GM12864 (cell line): ENCODE measurements around the gene TNFRSF1A.

Experiments used
- DNase-seq: peaks from one replicate; pipeline ENCODE4 v3.0.0-alpha.2; 2011; ENCODE audit warnings: low read depth
- H3K4me3 ChIP-seq: 2 replicates; pipeline ENCODE4 v1.5.1; 2011; ENCODE audit warnings: mild to moderate bottlenecking, low read depth, low read length, control low read depth
- TF ChIP-seq, protein P1 (sequence below): IDR thresholded peaks from 2 replicates; pipeline ENCODE4 v1.5.1; 2011; ENCODE audit warnings: low read depth, mild to moderate bottlenecking, moderate library complexity, low read length, control low read depth, inconsistent platforms; ENCODE audit errors: missing control alignments

Gene TNFRSF1A

GRCh38 chr12:6373022-6373787 lies 31.3 kb upstream of the TNFRSF1A start:
- TF ChIP-seq, protein P1, sequence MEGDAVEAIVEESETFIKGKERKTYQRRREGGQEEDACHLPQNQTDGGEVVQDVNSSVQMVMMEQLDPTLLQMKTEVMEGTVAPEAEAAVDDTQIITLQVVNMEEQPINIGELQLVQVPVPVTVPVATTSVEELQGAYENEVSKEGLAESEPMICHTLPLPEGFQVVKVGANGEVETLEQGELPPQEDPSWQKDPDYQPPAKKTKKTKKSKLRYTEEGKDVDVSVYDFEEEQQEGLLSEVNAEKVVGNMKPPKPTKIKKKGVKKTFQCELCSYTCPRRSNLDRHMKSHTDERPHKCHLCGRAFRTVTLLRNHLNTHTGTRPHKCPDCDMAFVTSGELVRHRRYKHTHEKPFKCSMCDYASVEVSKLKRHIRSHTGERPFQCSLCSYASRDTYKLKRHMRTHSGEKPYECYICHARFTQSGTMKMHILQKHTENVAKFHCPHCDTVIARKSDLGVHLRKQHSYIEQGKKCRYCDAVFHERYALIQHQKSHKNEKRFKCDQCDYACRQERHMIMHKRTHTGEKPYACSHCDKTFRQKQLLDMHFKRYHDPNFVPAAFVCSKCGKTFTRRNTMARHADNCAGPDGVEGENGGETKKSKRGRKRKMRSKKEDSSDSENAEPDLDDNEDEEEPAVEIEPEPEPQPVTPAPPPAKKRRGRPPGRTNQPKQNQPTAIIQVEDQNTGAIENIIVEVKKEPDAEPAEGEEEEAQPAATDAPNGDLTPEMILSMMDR = no peak
- no peak overlapping the region for H3K4me3 ChIP-seq
- DNase-seq = no peak

DNA sequence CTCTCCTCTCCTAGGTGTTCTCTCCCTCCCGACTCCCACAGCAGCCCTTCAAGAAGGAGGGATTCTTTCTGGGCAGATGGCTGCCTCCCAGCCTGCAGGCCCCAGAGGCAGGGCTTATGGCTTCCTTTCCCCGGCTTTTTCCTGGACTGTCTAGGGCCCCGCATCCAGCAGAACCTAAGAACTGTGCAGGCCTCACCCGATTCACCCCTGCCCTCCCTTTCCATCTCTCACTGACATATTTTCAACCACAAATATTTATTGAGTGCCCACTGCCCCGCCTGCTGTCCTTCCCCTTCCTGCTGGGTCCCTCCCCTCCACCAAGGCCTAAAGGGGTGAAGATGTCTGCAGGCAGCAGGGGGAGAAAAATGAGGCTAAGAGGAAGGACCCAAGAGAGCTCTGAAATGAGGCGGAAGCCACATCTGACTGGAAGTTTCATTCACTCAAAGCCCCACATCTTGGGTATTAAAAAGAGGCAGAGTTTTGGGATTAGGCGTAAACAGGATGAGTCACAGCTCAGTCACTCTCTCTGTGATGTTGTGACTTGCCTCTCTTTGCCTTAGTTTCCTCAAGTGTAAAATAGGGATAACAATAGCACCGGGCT lies 30.6 kb upstream of the TNFRSF1A start:
- no peak for DNase-seq
- TF ChIP-seq, protein P1 = no peak
- H3K4me3 ChIP-seq = no peak overlapping the region

DNA sequence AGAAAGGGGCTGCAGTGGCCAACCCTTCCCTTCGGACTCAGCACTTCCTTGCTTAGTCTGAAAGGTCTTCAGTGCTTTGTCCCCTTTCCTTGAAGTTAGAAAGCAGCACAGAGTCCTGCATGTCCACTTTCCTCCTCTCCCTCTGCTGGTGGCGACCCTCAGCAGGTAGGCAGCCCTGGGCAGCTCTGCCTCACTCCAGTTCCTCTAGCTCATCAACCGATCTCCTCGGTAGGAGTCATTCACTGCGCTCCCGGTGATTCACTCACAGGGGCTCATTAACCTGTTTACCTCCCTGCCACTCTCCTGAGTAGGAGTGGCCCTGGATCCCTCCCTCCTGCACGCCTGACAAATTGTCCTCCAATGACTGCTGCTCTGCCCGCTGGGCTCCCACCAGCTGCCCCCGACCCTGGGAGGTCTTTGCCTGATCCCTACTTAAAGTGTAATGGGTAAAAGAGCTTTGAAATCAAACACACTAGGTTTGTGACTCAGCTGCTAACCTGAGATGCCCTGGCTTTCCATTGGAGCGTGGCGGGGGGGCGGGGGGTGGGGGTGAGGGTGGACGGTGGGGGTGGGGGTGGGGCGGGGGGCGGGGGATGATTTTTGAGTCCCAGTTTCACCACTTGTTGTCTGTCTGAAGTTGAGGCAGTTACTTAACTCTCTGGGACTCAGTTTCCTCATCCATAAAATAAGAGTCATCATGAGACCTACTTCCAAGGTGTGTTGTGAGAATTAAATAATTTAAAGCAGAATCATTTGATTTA lies 29.3 kb upstream of the TNFRSF1A start:
- TF ChIP-seq, protein P1 = no peak
- no peak for DNase-seq
- no peak overlapping the region for H3K4me3 ChIP-seq

- H3K4me3 ChIP-seq = no peak overlapping the region
- TF ChIP-seq, protein P1 = no peak
- DNase-seq = no peak
Measured at GRCh38 chr12:6370576-6370935, 28.7 kb upstream of the TNFRSF1A start.

- DNase-seq = no peak
- TF ChIP-seq, protein P1 = no peak
- no peak overlapping the region for H3K4me3 ChIP-seq
Measured at GRCh38 chr12:6369916-6370575, 28.2 kb upstream of the TNFRSF1A start.

DNA sequence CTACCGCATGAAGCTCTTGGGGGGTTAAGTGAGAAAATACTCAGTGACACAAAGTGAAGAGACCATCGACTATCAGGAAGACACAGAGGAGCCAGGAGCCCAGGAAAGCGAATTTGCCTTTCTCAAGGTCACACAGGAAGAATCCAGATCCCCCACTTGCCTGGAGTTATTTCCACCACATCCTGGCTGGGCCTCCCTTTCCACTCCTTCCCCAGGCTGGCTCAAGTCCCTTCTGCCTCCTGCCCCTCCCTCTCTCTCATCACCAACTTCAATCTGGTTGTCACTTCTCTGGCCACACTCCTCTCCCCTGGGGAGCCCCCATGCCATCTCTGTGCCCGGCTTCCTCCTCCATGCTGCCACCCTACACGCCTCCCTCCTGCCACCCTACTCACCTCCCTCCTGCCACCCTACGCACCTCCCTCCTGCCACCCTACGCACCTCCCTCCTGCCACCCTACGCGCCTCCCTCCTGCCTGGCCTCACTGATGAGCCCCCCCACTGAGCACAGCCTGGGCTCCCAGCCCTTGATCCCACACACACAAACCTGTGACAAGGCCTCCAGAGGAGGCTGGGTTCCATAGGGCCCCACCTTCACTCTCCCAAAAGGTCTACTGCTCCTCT lies 27.1 kb upstream of the TNFRSF1A start:
- TF ChIP-seq, protein P1 = no peak
- no peak for DNase-seq

More for the DNA sequence above, 27.1 kb upstream of the TNFRSF1A start:
- no peak overlapping the region for H3K4me3 ChIP-seq
